Activated naive CD4-positive, alpha-beta T cell treated with anti-CD3 and anti-CD28 coated beads, Interleukin-2, amount 50 U/mL, for 24 hours (primary cell): ENCODE measurements around the gene CTDNEP1.

ENCODE experiments used
- H3K27ac Mint-ChIP-seq: one replicate; pipeline ENCODE4 v1.8.0; 2021; ENCODE audit warnings: mild to moderate bottlenecking, mixed read lengths
- H3K27me3 Mint-ChIP-seq: one replicate; pipeline ENCODE4 v1.8.0; 2021; ENCODE audit warnings: mixed read lengths
- H3K36me3 Mint-ChIP-seq: one replicate; pipeline ENCODE4 v1.8.0; 2021; ENCODE audit warnings: mixed read lengths
- H3K4me1 Mint-ChIP-seq: one replicate; pipeline ENCODE4 v1.8.0; 2021; ENCODE audit warnings: mixed read lengths
- H3K4me3 Mint-ChIP-seq: one replicate; pipeline ENCODE4 v1.8.0; 2021; ENCODE audit warnings: mild to moderate bottlenecking, mixed read lengths
- H3K9me3 Mint-ChIP-seq: one replicate; pipeline ENCODE4 v1.8.0; 2021; ENCODE audit warnings: mixed read lengths

The CTDNEP1 gene

DNA sequence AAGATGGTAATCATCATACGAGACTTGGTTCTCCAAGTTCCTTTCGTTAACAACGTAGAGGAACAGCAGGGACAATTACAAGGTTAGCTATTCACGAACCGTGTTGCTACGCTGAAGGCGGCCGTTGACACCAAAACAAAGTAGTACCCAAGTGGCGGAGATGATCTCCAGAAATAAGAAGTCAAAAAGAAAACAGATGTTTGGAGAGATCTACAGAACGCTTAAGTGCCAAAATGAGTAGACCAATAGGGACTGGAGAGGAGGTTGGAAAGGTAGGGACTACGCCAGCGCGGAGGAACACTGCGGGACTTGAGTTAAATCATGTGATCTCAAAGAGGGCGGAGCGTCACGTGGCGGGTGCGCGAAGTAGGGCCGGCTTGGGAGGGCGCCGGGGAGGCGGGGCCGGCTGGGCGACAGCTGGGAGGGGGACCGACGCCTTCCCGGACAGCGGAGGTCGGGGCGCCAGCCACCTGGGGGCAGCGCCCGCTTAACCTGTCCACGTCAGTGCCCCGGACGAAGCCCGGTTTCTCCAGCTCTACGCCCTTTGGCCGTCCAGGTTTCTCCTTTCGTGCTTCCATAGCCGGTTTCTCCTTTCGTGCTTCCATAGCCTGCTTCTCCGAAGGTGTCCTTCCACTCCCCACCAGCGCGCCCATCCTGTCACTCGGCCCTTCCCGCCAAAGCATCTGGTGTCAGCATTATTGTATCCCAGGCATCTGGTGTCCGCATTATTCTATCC is 8.6 kb downstream of the CTDNEP1 start:
- Mint-ChIP-seq H3K4me3 (peak overlapping the region; percentile 90), H3K4me1 (peaks cover 40% of the 10 kb centered on the region), H3K27ac (peak overlapping the region; percentile 98), H3K9me3 (no peaks in the 10 kb centered on the region), H3K27me3 (no peaks in the 10 kb centered on the region), H3K36me3 (peaks cover 9% of the 10 kb centered on the region)

DNA sequence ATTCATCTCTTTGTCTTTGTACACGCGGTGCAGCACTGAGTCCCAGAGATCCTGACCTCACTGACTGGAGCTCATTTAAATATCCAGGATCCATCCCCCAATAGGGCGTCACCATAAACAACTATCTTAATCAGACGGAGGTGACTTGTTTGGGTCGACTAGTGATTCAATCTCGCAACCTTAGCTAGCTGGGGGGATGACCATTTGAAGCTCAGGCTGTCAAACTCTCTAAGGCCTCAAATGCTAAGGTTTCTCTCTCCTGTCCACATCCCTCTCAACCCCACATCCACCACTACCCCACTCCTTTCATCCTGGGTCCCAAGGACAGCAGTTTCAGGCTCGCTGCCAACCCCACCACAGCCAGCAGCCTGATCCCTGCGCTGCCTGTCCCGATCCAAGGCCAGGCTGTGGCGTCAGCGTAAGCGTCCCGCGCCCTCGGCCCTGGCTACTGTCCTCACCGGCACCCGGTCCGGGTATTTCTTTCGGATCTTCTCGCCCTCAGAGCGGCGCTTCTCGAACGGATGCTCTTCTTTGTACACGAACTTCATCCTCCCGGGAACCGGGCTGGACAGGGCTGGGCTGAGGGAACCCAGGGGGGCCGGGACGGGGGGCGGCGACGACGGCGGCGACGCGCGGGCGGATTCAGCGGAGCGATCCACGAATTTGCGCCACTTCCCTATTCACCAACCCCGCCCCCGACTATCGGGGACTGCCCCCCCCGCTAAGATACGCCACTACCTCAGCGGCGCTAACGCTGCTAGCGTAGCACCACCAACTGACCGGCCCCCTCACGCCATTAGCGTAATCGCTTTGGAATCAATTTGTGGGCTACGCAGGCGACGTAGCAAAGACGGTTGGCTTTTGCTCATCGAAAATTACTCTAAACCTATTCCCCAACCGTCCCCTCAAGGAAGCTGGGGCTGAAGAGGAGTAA is 9.5 kb downstream of the CTDNEP1 start, which contains the start of gene GABARAP:
TSS of gene GABARAP (minus strand) at position 667 of the 934 bp plus-strand sequence. CDS start at position 548, 119 bp downstream.
- Mint-ChIP-seq H3K36me3 (peaks cover 10% of the 10 kb centered on the region), H3K27ac (peak within 1 kb of the TSS; percentile 98), H3K9me3 (no peaks in the 10 kb centered on the region), H3K4me1 (peaks cover 43% of the 10 kb centered on the region), H3K27me3 (no peaks in the 10 kb centered on the region), H3K4me3 (peak within 1 kb of the TSS; percentile 90)

- Mint-ChIP-seq H3K27ac (peak overlapping the region; percentile 98), H3K4me1 (peaks cover 43% of the 10 kb centered on the region), H3K4me3 (peak overlapping the region; percentile 90), H3K27me3 (no peaks in the 10 kb centered on the region), H3K36me3 (peaks cover 10% of the 10 kb centered on the region), H3K9me3 (no peaks in the 10 kb centered on the region)
Measured at GRCh38 chr17:7241090-7241733, 10.3 kb downstream of the CTDNEP1 start.

DNA sequence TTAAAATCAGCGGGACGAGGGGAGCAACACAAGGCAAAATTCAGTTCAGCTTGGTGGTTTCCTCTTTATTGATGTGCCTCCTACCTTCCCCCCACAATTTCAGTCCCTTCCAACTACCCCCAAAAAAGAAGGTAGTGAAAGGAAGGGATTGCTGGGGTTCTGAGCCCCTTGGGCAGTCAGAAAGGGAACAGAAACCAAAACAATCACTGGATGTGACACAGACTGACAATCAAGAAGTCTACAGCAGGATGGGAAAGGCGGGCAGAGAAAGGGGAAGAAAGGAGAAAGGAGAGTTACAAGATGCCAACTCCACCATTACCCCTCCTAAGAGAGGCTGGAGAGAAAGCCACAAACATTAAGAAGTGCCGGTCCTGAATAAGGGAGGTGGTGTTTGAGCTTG is 11.2 kb downstream of the CTDNEP1 start:
- Mint-ChIP-seq H3K4me3 (peak overlapping the region; percentile 90), H3K4me1 (peaks cover 51% of the 10 kb centered on the region), H3K27ac (peak overlapping the region; percentile 81), H3K27me3 (no peaks in the 10 kb centered on the region), H3K36me3 (peaks cover 10% of the 10 kb centered on the region), H3K9me3 (no peaks in the 10 kb centered on the region)

DNA sequence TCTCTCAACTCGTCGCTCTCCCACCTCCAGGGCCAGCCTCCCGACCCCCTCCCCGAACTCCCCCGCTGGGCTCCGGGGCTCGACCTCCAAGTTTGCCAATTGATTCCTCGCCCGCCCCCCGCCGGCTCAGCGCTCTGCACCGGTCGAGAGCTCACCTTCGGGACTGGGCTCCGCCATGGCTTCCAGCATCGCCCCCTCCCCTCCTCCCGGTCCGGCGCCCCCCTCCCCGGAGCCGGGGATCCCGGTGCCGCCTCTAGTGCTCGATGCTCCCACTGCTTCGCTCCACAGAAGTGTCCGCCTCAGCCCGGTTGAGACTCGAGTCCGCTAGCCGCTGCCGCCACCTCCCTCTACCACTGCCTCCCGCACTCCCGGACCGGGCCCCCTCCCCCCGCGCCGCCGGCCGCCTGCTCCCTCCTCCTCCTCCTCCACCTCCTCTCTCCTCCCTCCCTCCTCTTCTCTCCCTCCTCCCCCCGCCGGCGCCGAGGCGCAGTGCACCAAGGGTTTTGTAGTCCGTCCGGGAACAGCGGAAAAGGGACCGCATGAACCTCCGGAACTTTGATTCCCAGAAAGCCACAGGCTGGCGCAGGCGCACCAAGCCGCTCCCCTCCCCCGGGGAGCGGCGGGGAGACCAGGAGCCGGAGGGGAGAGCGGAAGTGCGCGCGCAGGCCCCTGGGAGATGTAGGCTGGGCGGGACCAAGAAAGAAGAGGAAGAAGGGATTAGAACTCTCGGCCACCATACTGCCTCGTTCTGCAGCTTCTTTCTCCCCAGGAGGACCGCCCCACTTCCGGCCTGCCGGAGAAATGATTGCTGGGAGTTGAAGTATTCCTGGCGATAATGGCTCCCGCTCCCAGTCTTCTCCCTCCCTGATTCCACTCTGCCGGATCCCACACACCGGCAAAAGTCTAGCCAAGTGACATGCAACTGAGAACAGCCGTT is 12.2 kb downstream of the CTDNEP1 start, which contains the start of gene PHF23:
TSS of gene PHF23 (minus strand) at position 367 of the 937 bp plus-strand sequence. CDS start at position 189, 178 bp downstream.
- no peaks in the 10 kb centered on the region for H3K27me3 Mint-ChIP-seq
- H3K27ac Mint-ChIP-seq, result peak within 1 kb of the TSS; percentile 94
- peaks cover 13% of the 10 kb centered on the region for H3K36me3 Mint-ChIP-seq
- peak within 1 kb of the TSS; percentile 90 for H3K4me3 Mint-ChIP-seq
- peaks cover 57% of the 10 kb centered on the region for H3K4me1 Mint-ChIP-seq
- H3K9me3 Mint-ChIP-seq, result no peaks in the 10 kb centered on the region

- H3K36me3 Mint-ChIP-seq, result peaks cover 13% of the 10 kb centered on the region
- H3K27ac Mint-ChIP-seq, result peak overlapping the region; percentile 94
- H3K27me3 Mint-ChIP-seq, result no peaks in the 10 kb centered on the region
- H3K4me3 Mint-ChIP-seq, result peak overlapping the region; percentile 90
- H3K9me3 Mint-ChIP-seq, result no peaks in the 10 kb centered on the region
- H3K4me1 Mint-ChIP-seq, result peaks cover 60% of the 10 kb centered on the region
Measured at GRCh38 chr17:7238420-7239090, 13.0 kb downstream of the CTDNEP1 start.

- no peaks in the 10 kb centered on the region for H3K27me3 Mint-ChIP-seq
- H3K9me3 Mint-ChIP-seq, result no peaks in the 10 kb centered on the region
- H3K36me3 Mint-ChIP-seq, result peaks cover 10% of the 10 kb centered on the region
- H3K4me1 Mint-ChIP-seq, result peaks cover 62% of the 10 kb centered on the region
- peak overlapping the region; percentile 90 for H3K4me3 Mint-ChIP-seq
- H3K27ac Mint-ChIP-seq, result peak overlapping the region; percentile 30
Measured at GRCh38 chr17:7237761-7238419, 13.6 kb downstream of the CTDNEP1 start.

DNA sequence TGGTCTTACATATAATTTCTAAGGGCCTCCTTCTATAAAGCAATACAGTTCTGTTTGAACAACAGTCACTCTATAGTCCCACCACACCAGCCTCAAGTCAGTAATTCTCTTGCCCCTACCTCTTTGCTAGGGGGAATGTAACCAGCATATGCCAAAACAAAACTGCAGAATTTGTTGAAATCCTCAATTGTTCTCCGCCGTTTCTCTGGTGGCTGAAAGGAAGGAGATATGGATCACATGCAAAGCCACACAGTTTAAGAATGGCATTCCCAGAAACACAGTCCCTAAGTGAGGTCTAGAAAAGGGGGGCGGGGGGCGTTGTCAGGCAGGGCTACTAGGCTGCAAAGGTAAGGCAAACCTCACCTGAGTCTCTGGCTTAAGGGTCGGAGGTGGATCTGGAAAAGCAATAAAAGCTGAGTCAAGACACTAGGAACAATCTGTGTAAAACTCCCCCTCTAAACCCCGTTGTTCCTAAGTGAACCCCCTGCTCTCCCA is 14.2 kb downstream of the CTDNEP1 start:
- no peaks in the 10 kb centered on the region for H3K9me3 Mint-ChIP-seq
- peak overlapping the region; percentile 90 for H3K4me3 Mint-ChIP-seq
- peaks cover 10% of the 10 kb centered on the region for H3K36me3 Mint-ChIP-seq
- H3K27me3 Mint-ChIP-seq, result no peaks in the 10 kb centered on the region
- peaks cover 61% of the 10 kb centered on the region for H3K4me1 Mint-ChIP-seq
- H3K27ac Mint-ChIP-seq, result peak overlapping the region; percentile 84

DNA sequence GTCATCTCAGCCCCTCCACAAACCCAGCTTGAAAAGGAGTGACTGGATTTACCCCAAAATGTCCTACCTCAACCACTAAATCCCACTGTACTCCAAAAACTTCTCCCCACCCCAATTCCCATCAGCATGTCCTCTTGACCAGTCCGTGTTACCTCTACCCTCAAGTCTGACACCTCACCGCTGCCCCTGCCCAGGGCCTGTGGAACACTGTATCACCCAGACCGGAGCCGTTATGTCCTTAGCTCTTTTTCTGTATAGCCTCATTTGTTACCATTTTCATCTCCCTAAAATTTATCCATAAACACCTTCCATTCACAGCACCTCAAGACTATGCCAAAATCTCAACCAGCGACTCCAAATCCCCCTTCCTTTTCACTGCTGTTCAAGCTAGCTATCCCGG is 14.7 kb downstream of the CTDNEP1 start:
- Mint-ChIP-seq H3K9me3 (no peaks in the 10 kb centered on the region), H3K27ac (peak overlapping the region; percentile 84), H3K4me1 (peaks cover 62% of the 10 kb centered on the region), H3K27me3 (no peaks in the 10 kb centered on the region), H3K4me3 (peak overlapping the region; percentile 90), H3K36me3 (peaks cover 10% of the 10 kb centered on the region)

GRCh38 chr17:7235693-7236665 is 15.6 kb downstream of the CTDNEP1 start:
- Mint-ChIP-seq H3K9me3 (no peaks in the 10 kb centered on the region), H3K27ac (peak overlapping the region; percentile 35), H3K4me1 (peaks cover 55% of the 10 kb centered on the region), H3K27me3 (no peaks in the 10 kb centered on the region), H3K36me3 (peaks cover 8% of the 10 kb centered on the region), H3K4me3 (peak overlapping the region; percentile 99)

- H3K36me3 Mint-ChIP-seq, result peaks cover 7% of the 10 kb centered on the region
- H3K9me3 Mint-ChIP-seq, result no peaks in the 10 kb centered on the region
- no peaks in the 10 kb centered on the region for H3K27me3 Mint-ChIP-seq
- H3K4me3 Mint-ChIP-seq, result peak within 1 kb of the TSS; percentile 99
- H3K4me1 Mint-ChIP-seq, result peaks cover 49% of the 10 kb centered on the region
- peak within 1 kb of the TSS; percentile 96 for H3K27ac Mint-ChIP-seq
Measured at GRCh38 chr17:7234083-7234951, 17.2 kb downstream of the CTDNEP1 start, which contains the start of gene DVL2. DVL2 (minus strand) TSS chr17:7234517; CDS start chr17:7234262, 255 bp downstream.

- no peaks in the 10 kb centered on the region for H3K9me3 Mint-ChIP-seq
- peak overlapping the region; percentile 96 for H3K27ac Mint-ChIP-seq
- H3K4me3 Mint-ChIP-seq, result peak overlapping the region; percentile 99
- H3K36me3 Mint-ChIP-seq, result peaks cover 7% of the 10 kb centered on the region
- H3K4me1 Mint-ChIP-seq, result peaks cover 49% of the 10 kb centered on the region
- no peaks in the 10 kb centered on the region for H3K27me3 Mint-ChIP-seq
Measured at GRCh38 chr17:7233701-7234082, 17.8 kb downstream of the CTDNEP1 start.
